Liver (tissue), 9 donors: ENCODE results near the gene AKT1S1. TPM values are rescaled to one million over a fixed set of nuclear protein-coding genes. Genes with fewer than 3 reads are reported as not detected.

Source experiments
- DNase-seq: peaks from one replicate; pipeline ENCODE4 v3.0.0-alpha.2; 2017; ENCODE audit warnings: low spot score
- H3K27ac ChIP-seq, 2 donors: one replicate each; pipeline ENCODE4 v1.7.0; 2013; ENCODE audit warnings: inconsistent platforms in 2 of 2, low read length in 2 of 2, control low read depth in 1 of 2, low read depth in 1 of 2, mild to moderate bottlenecking in 1 of 2
- H3K27me3 ChIP-seq, 4 donors: one replicate each; pipeline versions ENCODE4 v1.6.1 to v1.7.0; 2013; ENCODE audit warnings: low read length in 3 of 4, inconsistent platforms in 1 of 4, mild to moderate bottlenecking in 1 of 4, moderate library complexity in 1 of 4; ENCODE audit not compliant: control insufficient read depth in 4 of 4, insufficient read depth in 4 of 4
- H3K36me3 ChIP-seq, 4 donors: one replicate each; pipeline versions ENCODE4 v1.6.1 to v1.7.0; 2013; ENCODE audit warnings: low read length in 3 of 4, mild to moderate bottlenecking in 3 of 4, low read depth in 1 of 4, moderate library complexity in 1 of 4; ENCODE audit not compliant: control insufficient read depth in 4 of 4, insufficient read depth in 3 of 4
- H3K4me1 ChIP-seq, 4 donors: one replicate each; pipeline versions ENCODE4 v1.6.1 to v1.7.0; 2013; ENCODE audit warnings: low read length in 3 of 4, mild to moderate bottlenecking in 3 of 4, moderate library complexity in 1 of 4; ENCODE audit not compliant: control insufficient read depth in 4 of 4, insufficient read depth in 4 of 4
- H3K4me3 ChIP-seq, 3 donors: one replicate each; pipeline versions ENCODE4 v1.6.1 to v1.7.0; 2013; ENCODE audit warnings: low read length in 3 of 3, control low read depth in 1 of 3, low read depth in 1 of 3, mild to moderate bottlenecking in 1 of 3
- H3K9ac ChIP-seq, 2 donors: one replicate each; pipeline ENCODE4 v1.7.0; 2013; ENCODE audit warnings: low read length in 2 of 2, mild to moderate bottlenecking in 2 of 2, moderate library complexity in 2 of 2, control low read depth in 1 of 2, low read depth in 1 of 2
- H3K9me3 ChIP-seq, 4 donors: one replicate each; pipeline versions ENCODE4 v1.6.1 to v1.7.0; 2013; ENCODE audit warnings: low read length in 3 of 4; ENCODE audit not compliant: control insufficient read depth in 4 of 4
- ATF3 ChIP-seq: IDR thresholded peaks from 2 replicates; pipeline ENCODE4 v1.6.1; 2016; ENCODE audit warnings: antibody characterized with exemption
- CTCF ChIP-seq: fragments of 150-350 bp; IDR thresholded peaks from 2 replicates; pipeline ENCODE4 v1.5.1; 2017; ENCODE audit warnings: improper control_type of control experiment, low read depth, low read length; ENCODE audit not compliant: missing input control
- EGR1 ChIP-seq, 2 donors: IDR thresholded peaks; 2 replicates each; pipeline ENCODE4 v1.6.1; 2016 to 2018; ENCODE audit warnings: antibody characterized with exemption in 2 of 2, low read depth in 2 of 2
- FOXA1 ChIP-seq: IDR thresholded peaks from 2 replicates; pipeline ENCODE4 v1.6.1; 2016; ENCODE audit warnings: antibody characterized with exemption
- FOXA2 ChIP-seq: IDR thresholded peaks from 2 replicates; pipeline ENCODE4 v1.6.1; 2016; ENCODE audit warnings: antibody characterized with exemption
- GABPA ChIP-seq, 2 donors: IDR thresholded peaks in 1 of 2; conservative IDR thresholded peaks in 1 of 2; 2 replicates each; pipeline ENCODE4 v1.6.1; 2016; ENCODE audit warnings: antibody characterized with exemption in 2 of 2, mild to moderate bottlenecking in 1 of 2, moderate library complexity in 1 of 2
- HNF4A ChIP-seq, 2 donors: conservative IDR thresholded peaks; 2 replicates each; pipeline ENCODE4 v1.6.1; 2016; ENCODE audit warnings: antibody characterized with exemption in 2 of 2, mild to moderate bottlenecking in 2 of 2
- HNF4G ChIP-seq: IDR thresholded peaks from 2 replicates; pipeline ENCODE4 v1.6.1; 2016; ENCODE audit warnings: antibody characterized with exemption
- JUND ChIP-seq, 2 donors: IDR thresholded peaks; 2 replicates each; pipeline ENCODE4 v1.6.1; 2016; ENCODE audit warnings: antibody characterized with exemption in 2 of 2
- NR2F2 ChIP-seq: IDR thresholded peaks from 2 replicates; pipeline ENCODE4 v1.6.1; 2016; ENCODE audit warnings: antibody characterized with exemption
- RAD21 ChIP-seq, 2 donors: IDR thresholded peaks; 2 replicates each; pipeline ENCODE4 v1.6.1; 2016; ENCODE audit warnings: antibody characterized with exemption in 2 of 2, mild to moderate bottlenecking in 2 of 2
- RXRA ChIP-seq, 2 donors: IDR thresholded peaks; 2 replicates each; pipeline ENCODE4 v1.6.1; 2017 to 2018; ENCODE audit warnings: antibody characterized with exemption in 2 of 2, mild to moderate bottlenecking in 1 of 2
- SP1 ChIP-seq: IDR thresholded peaks from 2 replicates; pipeline ENCODE4 v1.6.1; 2018; ENCODE audit warnings: antibody characterized with exemption, mild to moderate bottlenecking
- TAF1 ChIP-seq: conservative IDR thresholded peaks from 2 replicates; pipeline ENCODE4 v1.6.1; 2016; ENCODE audit warnings: antibody characterized with exemption, mild to moderate bottlenecking
- YY1 ChIP-seq: IDR thresholded peaks from 2 replicates; pipeline ENCODE4 v1.6.1; 2016; ENCODE audit warnings: antibody characterized with exemption, mild to moderate bottlenecking
- WGBS: extraction: QIAGEN DNeasy Blood & Tissue Kit; methylation state at CpG from one replicate; pipeline ENCODE4 v1.1.7; 2013; 5-methylcytosine and 5-hydroxymethylcytosine counted together
- polyA plus RNA-seq, 2 donors: library from polyadenylated mRNA; stranded (reverse) in 1 of 2; unstranded in 1 of 2; fragments of 200-250 nt in 1 of 2; fragments of >200 nt in 1 of 2; fragmentation: Nextera tagmentation in 1 of 2; extraction: Ambion mirVana in 1 of 2; gene quantifications; one replicate each; pipeline versions ENCODE4 v1.2.1 to v1.2.3, GENCODE V29; 2013 to 2015
- total RNA-seq, 2 donors: library from RNA; depleted of rRNA; stranded (reverse); fragments of >200 nt; gene quantifications; one replicate each; pipeline ENCODE4 v1.2.3, GENCODE V29; 2014
- TF ChIP-seq, protein P1 (sequence below): IDR thresholded peaks from 2 replicates; pipeline ENCODE4 v1.6.1; 2016; ENCODE audit warnings: antibody characterized with exemption, mild to moderate bottlenecking
- TF ChIP-seq, protein P2 (sequence below): IDR thresholded peaks from 2 replicates; pipeline ENCODE4 v1.6.1; 2016; ENCODE audit warnings: antibody characterized with exemption
- TF ChIP-seq, protein P3 (sequence below): IDR thresholded peaks from 2 replicates; pipeline ENCODE4 v1.6.1; 2016; ENCODE audit warnings: antibody characterized with exemption
- donor health status: healthy.
- donor health status: healthy.
- donor health status: healthy.
- donor health status: healthy.
- donor health status: healthy.

AKT1S1 gene
- total and polyA plus RNA-seq, 4 donors: 6.8 to 43.9 (median 12.9) TPM

DNA sequence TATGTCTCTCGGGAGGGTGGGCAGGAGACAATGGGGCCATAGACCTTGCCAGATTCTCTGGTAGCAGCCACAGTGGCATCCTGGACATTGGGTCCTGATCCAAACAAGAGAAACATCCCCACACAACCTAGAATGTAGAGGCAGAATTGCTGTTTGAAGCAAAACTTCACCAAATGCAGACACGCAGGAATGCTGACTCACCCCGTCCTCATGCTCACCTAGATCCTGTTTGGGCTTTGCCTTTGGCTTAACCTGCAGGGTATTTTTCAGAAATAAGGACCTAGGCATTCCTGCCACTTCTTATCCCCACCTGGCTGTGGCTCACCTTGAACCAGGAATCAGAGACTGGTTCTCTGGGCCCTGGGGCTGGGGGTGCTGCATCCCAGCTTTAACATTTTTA lies 7.6 kb upstream of the AKT1S1 start:
- Histone ChIP-seq H3K9ac (no peak overlapping the region), H3K27ac (no peak overlapping the region), H3K27me3 (no peaks in the 10 kb centered on the region), H3K36me3 (peaks cover 41 to 57% (median 46%) of the 10 kb centered on the region in 4 donors), H3K9me3 (no peaks in the 10 kb centered on the region), H3K4me1 (peaks cover 0 to 8% (median 3%) of the 10 kb centered on the region in 4 donors), H3K4me3 (no peak overlapping the region)
- DNase-seq: no peak
- 94% methylated on average over 3 of the region's 3 CpGs for WGBS
- TF ChIP-seq FOXA1 (no peak), EGR1 (IDR thresholded peaks at IDR 0.05; ENCODE audit: low read depth in 2 of 2) (no peak), YY1 (no peak)

- no peak for DNase-seq
- Histone ChIP-seq H3K36me3 (peaks cover 46 to 57% (median 48%) of the 10 kb centered on the region in 4 donors), H3K9ac (no peak overlapping the region), H3K27me3 (no peaks in the 10 kb centered on the region), H3K27ac (no peak overlapping the region), H3K9me3 (no peaks in the 10 kb centered on the region), H3K4me1 (peaks cover 0 to 10% (median 4%) of the 10 kb centered on the region in 4 donors), H3K4me3 (no peak overlapping the region)
- WGBS: 95% methylated on average over 18 of the region's 18 CpGs
- TF ChIP-seq FOXA2 (no peak), RAD21 (IDR thresholded peaks at IDR 0.05) (no peak), SP1 (no peak), YY1 (no peak), FOXA1 (no peak), EGR1 (IDR thresholded peaks at IDR 0.05; ENCODE audit: low read depth in 2 of 2) (no peak), RXRA (IDR thresholded peaks at IDR 0.05) (no peak), ATF3 (no peak), TAF1 (no peak), HNF4A (conservative IDR thresholded peaks at IDR 0.05) (no peak), JUND (IDR thresholded peaks at IDR 0.05) (no peak), NR2F2 (no peak), CTCF (no peak), HNF4G (no peak), GABPA (IDR thresholded peaks at IDR 0.05 in 1 of 2, conservative IDR thresholded peaks at IDR 0.05 in 1 of 2) (no peak)
- TF ChIP-seq, protein P1, sequence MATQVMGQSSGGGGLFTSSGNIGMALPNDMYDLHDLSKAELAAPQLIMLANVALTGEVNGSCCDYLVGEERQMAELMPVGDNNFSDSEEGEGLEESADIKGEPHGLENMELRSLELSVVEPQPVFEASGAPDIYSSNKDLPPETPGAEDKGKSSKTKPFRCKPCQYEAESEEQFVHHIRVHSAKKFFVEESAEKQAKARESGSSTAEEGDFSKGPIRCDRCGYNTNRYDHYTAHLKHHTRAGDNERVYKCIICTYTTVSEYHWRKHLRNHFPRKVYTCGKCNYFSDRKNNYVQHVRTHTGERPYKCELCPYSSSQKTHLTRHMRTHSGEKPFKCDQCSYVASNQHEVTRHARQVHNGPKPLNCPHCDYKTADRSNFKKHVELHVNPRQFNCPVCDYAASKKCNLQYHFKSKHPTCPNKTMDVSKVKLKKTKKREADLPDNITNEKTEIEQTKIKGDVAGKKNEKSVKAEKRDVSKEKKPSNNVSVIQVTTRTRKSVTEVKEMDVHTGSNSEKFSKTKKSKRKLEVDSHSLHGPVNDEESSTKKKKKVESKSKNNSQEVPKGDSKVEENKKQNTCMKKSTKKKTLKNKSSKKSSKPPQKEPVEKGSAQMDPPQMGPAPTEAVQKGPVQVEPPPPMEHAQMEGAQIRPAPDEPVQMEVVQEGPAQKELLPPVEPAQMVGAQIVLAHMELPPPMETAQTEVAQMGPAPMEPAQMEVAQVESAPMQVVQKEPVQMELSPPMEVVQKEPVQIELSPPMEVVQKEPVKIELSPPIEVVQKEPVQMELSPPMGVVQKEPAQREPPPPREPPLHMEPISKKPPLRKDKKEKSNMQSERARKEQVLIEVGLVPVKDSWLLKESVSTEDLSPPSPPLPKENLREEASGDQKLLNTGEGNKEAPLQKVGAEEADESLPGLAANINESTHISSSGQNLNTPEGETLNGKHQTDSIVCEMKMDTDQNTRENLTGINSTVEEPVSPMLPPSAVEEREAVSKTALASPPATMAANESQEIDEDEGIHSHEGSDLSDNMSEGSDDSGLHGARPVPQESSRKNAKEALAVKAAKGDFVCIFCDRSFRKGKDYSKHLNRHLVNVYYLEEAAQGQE: no peak
- TF ChIP-seq, protein P2, sequence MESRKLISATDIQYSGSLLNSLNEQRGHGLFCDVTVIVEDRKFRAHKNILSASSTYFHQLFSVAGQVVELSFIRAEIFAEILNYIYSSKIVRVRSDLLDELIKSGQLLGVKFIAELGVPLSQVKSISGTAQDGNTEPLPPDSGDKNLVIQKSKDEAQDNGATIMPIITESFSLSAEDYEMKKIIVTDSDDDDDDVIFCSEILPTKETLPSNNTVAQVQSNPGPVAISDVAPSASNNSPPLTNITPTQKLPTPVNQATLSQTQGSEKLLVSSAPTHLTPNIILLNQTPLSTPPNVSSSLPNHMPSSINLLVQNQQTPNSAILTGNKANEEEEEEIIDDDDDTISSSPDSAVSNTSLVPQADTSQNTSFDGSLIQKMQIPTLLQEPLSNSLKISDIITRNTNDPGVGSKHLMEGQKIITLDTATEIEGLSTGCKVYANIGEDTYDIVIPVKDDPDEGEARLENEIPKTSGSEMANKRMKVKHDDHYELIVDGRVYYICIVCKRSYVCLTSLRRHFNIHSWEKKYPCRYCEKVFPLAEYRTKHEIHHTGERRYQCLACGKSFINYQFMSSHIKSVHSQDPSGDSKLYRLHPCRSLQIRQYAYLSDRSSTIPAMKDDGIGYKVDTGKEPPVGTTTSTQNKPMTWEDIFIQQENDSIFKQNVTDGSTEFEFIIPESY: no peak
- TF ChIP-seq, protein P3, sequence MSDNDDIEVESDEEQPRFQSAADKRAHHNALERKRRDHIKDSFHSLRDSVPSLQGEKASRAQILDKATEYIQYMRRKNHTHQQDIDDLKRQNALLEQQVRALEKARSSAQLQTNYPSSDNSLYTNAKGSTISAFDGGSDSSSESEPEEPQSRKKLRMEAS: no peak
Measured at GRCh38 chr19:49884109-49884508, 7.0 kb upstream of the AKT1S1 start.
